ENCODE data around the gene BTF3. TPM values are rescaled to one million over a fixed set of nuclear protein-coding genes. Genes with fewer than 3 reads are reported as not detected.

Gene BTF3
- total and polyA plus RNA-seq, 2 of the 13 experiments (the other 11 are each of a cell fraction or from before 2014, with no cell fraction given), result 557 to 698 TPM

DNA sequence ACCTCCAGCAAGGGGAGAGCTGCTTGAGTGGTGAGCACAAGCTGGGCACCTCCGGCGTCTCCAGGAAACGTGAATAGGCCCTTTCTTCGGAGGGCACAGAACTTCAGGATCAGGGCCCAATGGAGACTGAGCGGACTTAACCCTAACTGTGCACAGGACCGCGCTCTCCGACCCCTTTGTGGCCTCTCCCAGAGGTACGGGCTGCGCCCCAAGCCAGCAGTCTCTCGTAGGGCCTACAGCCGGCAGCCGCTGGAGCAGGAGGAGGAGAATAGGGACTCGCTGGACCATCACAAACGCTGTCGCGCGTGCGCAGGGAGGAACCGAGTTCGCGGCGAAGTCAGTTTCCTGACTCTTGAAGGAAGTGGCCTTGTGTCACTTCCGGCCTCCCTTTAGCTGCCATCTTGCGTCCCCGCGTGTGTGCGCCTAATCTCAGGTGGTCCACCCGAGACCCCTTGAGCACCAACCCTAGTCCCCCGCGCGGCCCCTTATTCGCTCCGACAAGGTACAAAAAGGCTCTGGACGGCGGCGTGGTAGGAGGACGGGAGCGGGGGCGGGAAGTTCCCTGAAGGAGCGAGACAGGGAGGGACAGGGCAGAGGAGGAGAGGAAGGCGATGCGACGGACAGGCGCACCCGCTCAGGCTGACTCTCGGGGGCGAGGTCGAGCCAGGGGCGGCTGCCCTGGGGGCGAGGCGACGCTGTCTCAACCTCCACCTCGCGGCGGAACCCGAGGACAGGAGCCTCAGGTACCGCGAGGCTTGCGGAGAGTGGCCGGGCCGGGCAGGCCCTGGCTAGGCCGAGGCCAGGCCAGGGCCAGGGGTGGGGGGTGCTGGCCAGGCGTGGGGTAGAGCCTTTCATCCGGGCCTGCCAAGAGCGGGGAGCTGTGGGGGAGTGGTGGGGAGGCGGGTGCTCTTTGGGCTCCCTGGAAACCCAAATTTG, at the start of gene BTF3 (continued):
- TF ChIP-seq ZNF510 (CRISPR knock-in tag; IDR thresholded peaks at IDR 0.05; ENCODE audit: low read depth) (peak; percentile 84), ZNF530 (CRISPR knock-in tag; IDR thresholded peaks at IDR 0.05; ENCODE audit: low read depth) (0 out of 2 replicates have a peak, but pooled peaks have one; percentile 57), ZNF614 (CRISPR knock-in tag; IDR thresholded peaks at IDR 0.05; ENCODE audit: borderline replicate concordance) (0 out of 2 replicates have a peak, but pooled peaks have one; percentile 7), ELF3 (CRISPR knock-in tag; IDR thresholded peaks at IDR 0.05) (no peak), ZNF567 (CRISPR knock-in tag; IDR thresholded peaks at IDR 0.05; ENCODE audit: borderline replicate concordance) (no peak), NR2F1 (CRISPR knock-in tag; IDR thresholded peaks at IDR 0.05) (no peak; a peak in 1 of 4 replicates), ELF4 (CRISPR knock-in tag; IDR thresholded peaks at IDR 0.05; ENCODE audit: borderline replicate concordance) (peak; percentile 92), ZNF569 (CRISPR knock-in tag; IDR thresholded peaks at IDR 0.05; ENCODE audit: borderline replicate concordance) (no peak), RXRA (CRISPR knock-in tag; IDR thresholded peaks at IDR 0.05) (no peak; the same call in none of the 2 replicates), MZF1 (CRISPR knock-in tag; IDR thresholded peaks at IDR 0.05; ENCODE audit: borderline replicate concordance) (no peak), ZNF451 (CRISPR knock-in tag; IDR thresholded peaks at IDR 0.05) (no peak), ZFP36 (IDR thresholded peaks at IDR 0.05; ENCODE audit: borderline replicate concordance, low read depth, low read length, partially characterized antibody) (no peak), ZNF75D (CRISPR knock-in tag; IDR thresholded peaks at IDR 0.05; ENCODE audit: borderline replicate concordance) (no peak), SRSF1 (optimal IDR thresholded peaks at IDR 0.05; ENCODE audit: low read depth, low read length) (no peak), GLI4 (CRISPR knock-in tag; IDR thresholded peaks at IDR 0.05; ENCODE audit: borderline replicate concordance) (peak; percentile 92), NFYC (CRISPR knock-in tag; IDR thresholded peaks at IDR 0.05) (no peak), KDM2A (CRISPR knock-in tag; IDR thresholded peaks at IDR 0.05; ENCODE audit: borderline replicate concordance, low read depth) (peak; percentile 73), ZNF776 (CRISPR knock-in tag; IDR thresholded peaks at IDR 0.05) (peak; percentile 79), ZNF616 (CRISPR knock-in tag; IDR thresholded peaks at IDR 0.05; ENCODE audit: low read depth) (peak; percentile 24; the same call in 1 of the 2 replicates), ZNF460 (CRISPR knock-in tag; IDR thresholded peaks at IDR 0.05; ENCODE audit: borderline replicate concordance) (no peak), GTF3A (CRISPR knock-in tag; conservative IDR thresholded peaks at IDR 0.05) (0 out of 2 replicates have a peak, but pooled peaks have one; percentile 61)
- TF ChIP-seq, protein P1, sequence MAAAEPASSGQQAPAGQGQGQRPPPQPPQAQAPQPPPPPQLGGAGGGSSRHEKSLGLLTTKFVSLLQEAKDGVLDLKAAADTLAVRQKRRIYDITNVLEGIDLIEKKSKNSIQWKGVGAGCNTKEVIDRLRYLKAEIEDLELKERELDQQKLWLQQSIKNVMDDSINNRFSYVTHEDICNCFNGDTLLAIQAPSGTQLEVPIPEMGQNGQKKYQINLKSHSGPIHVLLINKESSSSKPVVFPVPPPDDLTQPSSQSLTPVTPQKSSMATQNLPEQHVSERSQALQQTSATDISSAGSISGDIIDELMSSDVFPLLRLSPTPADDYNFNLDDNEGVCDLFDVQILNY (CRISPR knock-in tag; conservative IDR thresholded peaks at IDR 0.05), result 0 out of 2 replicates have a peak, but pooled peaks have one; percentile 13
- TF ChIP-seq, protein P2, sequence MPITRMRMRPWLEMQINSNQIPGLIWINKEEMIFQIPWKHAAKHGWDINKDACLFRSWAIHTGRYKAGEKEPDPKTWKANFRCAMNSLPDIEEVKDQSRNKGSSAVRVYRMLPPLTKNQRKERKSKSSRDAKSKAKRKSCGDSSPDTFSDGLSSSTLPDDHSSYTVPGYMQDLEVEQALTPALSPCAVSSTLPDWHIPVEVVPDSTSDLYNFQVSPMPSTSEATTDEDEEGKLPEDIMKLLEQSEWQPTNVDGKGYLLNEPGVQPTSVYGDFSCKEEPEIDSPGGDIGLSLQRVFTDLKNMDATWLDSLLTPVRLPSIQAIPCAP (CRISPR knock-in tag; IDR thresholded peaks at IDR 0.05; ENCODE audit: low read depth), result peak; percentile 93; the same call in 1 of the 2 replicates
- TF ChIP-seq, protein P3, sequence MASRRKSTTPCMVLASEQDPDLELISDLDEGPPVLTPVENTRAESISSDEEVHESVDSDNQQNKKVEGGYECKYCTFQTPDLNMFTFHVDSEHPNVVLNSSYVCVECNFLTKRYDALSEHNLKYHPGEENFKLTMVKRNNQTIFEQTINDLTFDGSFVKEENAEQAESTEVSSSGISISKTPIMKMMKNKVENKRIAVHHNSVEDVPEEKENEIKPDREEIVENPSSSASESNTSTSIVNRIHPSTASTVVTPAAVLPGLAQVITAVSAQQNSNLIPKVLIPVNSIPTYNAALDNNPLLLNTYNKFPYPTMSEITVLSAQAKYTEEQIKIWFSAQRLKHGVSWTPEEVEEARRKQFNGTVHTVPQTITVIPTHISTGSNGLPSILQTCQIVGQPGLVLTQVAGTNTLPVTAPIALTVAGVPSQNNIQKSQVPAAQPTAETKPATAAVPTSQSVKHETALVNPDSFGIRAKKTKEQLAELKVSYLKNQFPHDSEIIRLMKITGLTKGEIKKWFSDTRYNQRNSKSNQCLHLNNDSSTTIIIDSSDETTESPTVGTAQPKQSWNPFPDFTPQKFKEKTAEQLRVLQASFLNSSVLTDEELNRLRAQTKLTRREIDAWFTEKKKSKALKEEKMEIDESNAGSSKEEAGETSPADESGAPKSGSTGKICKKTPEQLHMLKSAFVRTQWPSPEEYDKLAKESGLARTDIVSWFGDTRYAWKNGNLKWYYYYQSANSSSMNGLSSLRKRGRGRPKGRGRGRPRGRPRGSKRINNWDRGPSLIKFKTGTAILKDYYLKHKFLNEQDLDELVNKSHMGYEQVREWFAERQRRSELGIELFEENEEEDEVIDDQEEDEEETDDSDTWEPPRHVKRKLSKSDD (CRISPR knock-in tag; IDR thresholded peaks at IDR 0.05; ENCODE audit: low read depth), result no peak
